Erythroblast (primary cell): ENCODE results near the gene FDX2.
"Not testable (repeated sequence)": the region's sequence is repeated elsewhere in the genome, so short reads cannot be mapped to it uniquely, and the experiment has no call there.

ENCODE experiments used
- DNase-seq, 2 experiments: peaks; one replicate each; lab custom pipeline; 2025; lab: John Stamatoyannopoulos, UW
- GATA1 ChIP-seq: IDR thresholded peaks from 2 replicates; pipeline ENCODE4 v1.6.1; 2011; ENCODE audit warnings: low read depth, mild to moderate bottlenecking, control low read depth, low read length, moderate library complexity
- POLR2A ChIP-seq: IDR thresholded peaks from 2 replicates; pipeline ENCODE4 v1.6.1; 2011; ENCODE audit warnings: mild to moderate bottlenecking, low read length

The FDX2 gene

GRCh38 chr19:10289167-10289835 is 26.5 kb downstream of the FDX2 start:
- peak; percentile 91 for DNase-seq
- no peak for TF ChIP-seq GATA1
- peak; percentile 52 for TF ChIP-seq POLR2A

GRCh38 chr19:10288662-10289166 is 27.1 kb downstream of the FDX2 start:
- peak; percentile 93 to 94 for DNase-seq
- TF ChIP-seq GATA1: no peak
- TF ChIP-seq POLR2A: peak; percentile 75

GRCh38 chr19:10286803-10287737 is 28.7 kb downstream of the FDX2 start, which contains the start of gene ICAM4:
Gene ICAM4, plus strand, starts transcription at chr19:10286955. Its CDS starts 58 bp downstream, at chr19:10287013.
- TF ChIP-seq POLR2A (peak; percentile 61), GATA1 (peak; percentile 48)
- DNase-seq: peak; percentile 92 to 93

GRCh38 chr19:10285393-10285792 is 30.4 kb downstream of the FDX2 start:
- TF ChIP-seq POLR2A: no peak
- TF ChIP-seq GATA1: no peak
- DNase-seq: no peak

- no peak for DNase-seq
Observed at GRCh38 chr19:10284960-10285278, 30.9 kb downstream of the FDX2 start.

GRCh38 chr19:10284065-10284959 is 31.5 kb downstream of the FDX2 start:
- no peak for DNase-seq
- no peak for TF ChIP-seq GATA1
- TF ChIP-seq POLR2A: no peak

More at GRCh38 chr19:10284960-10285278, 30.9 kb downstream of the FDX2 start:
- TF ChIP-seq POLR2A: no peak
- no peak for TF ChIP-seq GATA1

GRCh38 chr19:10283301-10284064 is 32.3 kb downstream of the FDX2 start:
- TF ChIP-seq GATA1 (no peak), POLR2A (no peak)

GRCh38 chr19:10282043-10282442 is 33.8 kb downstream of the FDX2 start:
- DNase-seq: not testable (repeated sequence)

More at GRCh38 chr19:10283301-10284064, 32.3 kb downstream of the FDX2 start:
- DNase-seq: peak; percentile 32 to 40

GRCh38 chr19:10279737-10280442 is 35.9 kb downstream of the FDX2 start:
- DNase-seq: no peak
- no peak for TF ChIP-seq GATA1
- TF ChIP-seq POLR2A: no peak

- no peak for DNase-seq
- no peak for TF ChIP-seq POLR2A
- TF ChIP-seq GATA1: no peak
Observed at GRCh38 chr19:10278935-10279334, 36.9 kb downstream of the FDX2 start.

GRCh38 chr19:10277795-10278589 is 37.8 kb downstream of the FDX2 start:
- no peak for DNase-seq
- TF ChIP-seq GATA1: no peak
- no peak for TF ChIP-seq POLR2A

GRCh38 chr19:10274589-10274988 is 41.2 kb downstream of the FDX2 start:
- no peak for DNase-seq
- TF ChIP-seq POLR2A (no peak), GATA1 (no peak)
